Calu3 (cell line): ENCODE data around the gene HNRNPH1. TPM values are rescaled to one million over a fixed set of nuclear protein-coding genes. Genes with fewer than 3 reads are reported as not detected.

Experiments used
- BruUV-seq: library from RNA; stranded (reverse); fragments of 400-500 nt; replicated peaks from 2 replicates; lab custom pipeline; 2021; lab: Mats Ljungman, UMichigan
- CTCF ChIA-PET: fragments of 300-600 bp; sonication (Branson Sonifier 250); formaldehyde crosslinking; loops from one replicate; lab custom pipeline; 2022; ENCODE audit warnings: antibody characterized with exemption; lab: Charles Lee
- DNase-seq: peaks from one replicate; pipeline ENCODE4 v3.0.0; 2022
- H3K27ac Mint-ChIP-seq: one replicate; pipeline ENCODE4 v1.8.0; 2022; ENCODE audit warnings: mixed read lengths; ENCODE audit not compliant: unreplicated experiment
- H3K27me3 Mint-ChIP-seq: one replicate; pipeline ENCODE4 v1.8.0; 2022; ENCODE audit warnings: mixed read lengths; ENCODE audit not compliant: unreplicated experiment
- H3K36me3 Mint-ChIP-seq: one replicate; pipeline ENCODE4 v1.8.0; 2022; ENCODE audit warnings: mild to moderate bottlenecking, moderate library complexity, mixed read lengths; ENCODE audit not compliant: insufficient read depth, unreplicated experiment
- H3K4me1 Mint-ChIP-seq: one replicate; pipeline ENCODE4 v1.8.0; 2022; ENCODE audit warnings: mild to moderate bottlenecking, low read depth, mixed read lengths; ENCODE audit not compliant: unreplicated experiment
- H3K4me3 Mint-ChIP-seq: one replicate; pipeline ENCODE4 v1.8.0; 2022; ENCODE audit warnings: mild to moderate bottlenecking, low read depth, moderate library complexity, mixed read lengths; ENCODE audit not compliant: unreplicated experiment
- H3K9me3 Mint-ChIP-seq: one replicate; pipeline ENCODE4 v1.8.0; 2022; ENCODE audit warnings: low read depth, mixed read lengths; ENCODE audit not compliant: unreplicated experiment
- intact Hi-C: fragments of 100-400 bp; cut with micrococcal nuclease; formaldehyde crosslinking; loops from one replicate; pipeline ENCODE4 v1.10.0; 2022; ENCODE audit not compliant: unreplicated experiment
- total RNA-seq: library from RNA; stranded (reverse); gene quantifications from 2 replicates; pipeline ENCODE4 v1.2.3, GENCODE V29; 2022
- TF ChIP-seq, protein P1 (sequence below): fragments of 200-600 bp; IDR thresholded peaks from one replicate; pipeline ENCODE4 v1.8.0; 2022; ENCODE audit warnings: antibody characterized with exemption; ENCODE audit not compliant: unreplicated experiment

HNRNPH1 gene
- total RNA-seq, 1 experiment from 2014 or later: 870 TPM

DNA sequence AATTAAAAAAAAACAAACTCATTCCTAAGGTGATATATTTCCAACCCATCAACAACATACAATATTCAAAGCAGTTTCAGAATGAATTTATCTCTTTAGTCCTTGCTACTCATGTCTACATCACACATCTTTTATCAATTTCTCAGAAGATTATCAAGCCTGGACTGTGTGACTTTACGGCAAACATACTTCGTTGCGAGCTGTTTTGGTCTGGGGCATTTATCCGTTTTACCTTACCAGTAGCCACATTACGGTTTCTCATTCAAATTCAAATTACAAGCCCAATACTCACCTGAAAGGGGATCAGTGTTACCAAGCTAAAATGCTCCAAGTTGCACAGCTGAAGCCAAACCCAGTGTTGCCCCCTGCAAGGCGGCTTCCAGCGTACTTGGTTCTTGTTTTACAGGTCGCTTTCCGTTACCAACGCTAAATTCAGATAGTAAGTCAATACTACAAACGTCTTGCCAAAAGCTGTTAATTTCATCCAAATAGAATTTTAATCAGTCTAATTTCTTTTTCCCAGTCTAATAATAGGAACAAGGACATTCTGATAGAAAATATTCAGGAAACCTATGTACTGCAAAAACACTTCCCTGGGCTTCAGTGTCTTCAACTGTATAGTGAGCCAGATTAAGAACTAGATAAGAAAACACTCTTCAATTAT lies 1.8 kb downstream of the HNRNPH1 start:
- peak overlapping the region; percentile 100 for H3K27ac Mint-ChIP-seq
- H3K4me3 Mint-ChIP-seq: peak overlapping the region; percentile 96
- H3K9me3 Mint-ChIP-seq: no peaks in the 10 kb centered on the region
- intact Hi-C loops: loop anchor here (2.0 to 5.0 kb wide), 2 partner anchors 77 to 181 kb away; partner anchors contain the start of gene CANX
- TF ChIP-seq, protein P1, sequence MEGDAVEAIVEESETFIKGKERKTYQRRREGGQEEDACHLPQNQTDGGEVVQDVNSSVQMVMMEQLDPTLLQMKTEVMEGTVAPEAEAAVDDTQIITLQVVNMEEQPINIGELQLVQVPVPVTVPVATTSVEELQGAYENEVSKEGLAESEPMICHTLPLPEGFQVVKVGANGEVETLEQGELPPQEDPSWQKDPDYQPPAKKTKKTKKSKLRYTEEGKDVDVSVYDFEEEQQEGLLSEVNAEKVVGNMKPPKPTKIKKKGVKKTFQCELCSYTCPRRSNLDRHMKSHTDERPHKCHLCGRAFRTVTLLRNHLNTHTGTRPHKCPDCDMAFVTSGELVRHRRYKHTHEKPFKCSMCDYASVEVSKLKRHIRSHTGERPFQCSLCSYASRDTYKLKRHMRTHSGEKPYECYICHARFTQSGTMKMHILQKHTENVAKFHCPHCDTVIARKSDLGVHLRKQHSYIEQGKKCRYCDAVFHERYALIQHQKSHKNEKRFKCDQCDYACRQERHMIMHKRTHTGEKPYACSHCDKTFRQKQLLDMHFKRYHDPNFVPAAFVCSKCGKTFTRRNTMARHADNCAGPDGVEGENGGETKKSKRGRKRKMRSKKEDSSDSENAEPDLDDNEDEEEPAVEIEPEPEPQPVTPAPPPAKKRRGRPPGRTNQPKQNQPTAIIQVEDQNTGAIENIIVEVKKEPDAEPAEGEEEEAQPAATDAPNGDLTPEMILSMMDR: no peak
- H3K4me1 Mint-ChIP-seq: peaks cover 55% of the 10 kb centered on the region
- H3K27me3 Mint-ChIP-seq: peaks cover 7% of the 10 kb centered on the region
- BruUV-seq: TSS peak; percentile 39
- no peak for DNase-seq
- CTCF ChIA-PET: no interaction called here
- H3K36me3 Mint-ChIP-seq: peaks cover 81% of the 10 kb centered on the region

DNA sequence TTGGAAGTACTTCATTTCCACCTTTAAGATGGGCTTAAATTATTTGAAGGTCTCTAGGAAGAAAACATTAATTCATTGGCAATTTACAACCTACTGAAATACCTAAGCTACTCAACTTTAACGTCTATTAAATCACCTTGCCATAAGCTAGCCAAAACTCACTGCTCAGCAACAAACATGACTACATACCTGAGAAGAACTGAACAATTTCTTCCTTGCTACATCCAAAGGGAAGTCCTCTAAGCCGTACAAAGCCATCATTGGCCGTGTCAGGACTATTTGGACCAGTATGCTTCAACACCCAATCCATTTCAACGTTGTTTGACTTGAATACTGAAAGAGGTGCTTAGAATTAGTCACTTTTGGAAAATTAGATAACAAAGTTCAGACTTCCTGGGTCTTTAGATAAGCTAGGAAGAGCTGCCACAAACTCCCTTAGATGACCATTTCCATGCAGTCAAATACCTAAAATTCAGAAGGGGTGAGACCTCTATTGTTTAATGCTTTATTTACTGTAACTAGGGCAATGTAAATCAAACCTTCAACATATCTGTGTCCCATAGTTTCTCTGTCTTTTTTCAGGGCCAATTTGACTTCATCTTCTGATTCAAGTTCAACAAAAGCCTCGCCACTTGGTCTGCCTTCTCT lies 2.6 kb downstream of the HNRNPH1 start:
- Mint-ChIP-seq H3K9me3 (no peaks in the 10 kb centered on the region), H3K27me3 (peaks cover 7% of the 10 kb centered on the region), H3K4me1 (peaks cover 62% of the 10 kb centered on the region), H3K27ac (peak overlapping the region; percentile 100), H3K36me3 (peaks cover 90% of the 10 kb centered on the region), H3K4me3 (peak overlapping the region; percentile 96)
- CTCF ChIA-PET: no interaction called here
- intact Hi-C loops: loop anchor here (5.0 kb wide), 1 partner anchor 181 kb away; no protein-coding TSS in a partner anchor
- TF ChIP-seq, protein P1: no peak
- no peak for DNase-seq
- no TSS peak for BruUV-seq

DNA sequence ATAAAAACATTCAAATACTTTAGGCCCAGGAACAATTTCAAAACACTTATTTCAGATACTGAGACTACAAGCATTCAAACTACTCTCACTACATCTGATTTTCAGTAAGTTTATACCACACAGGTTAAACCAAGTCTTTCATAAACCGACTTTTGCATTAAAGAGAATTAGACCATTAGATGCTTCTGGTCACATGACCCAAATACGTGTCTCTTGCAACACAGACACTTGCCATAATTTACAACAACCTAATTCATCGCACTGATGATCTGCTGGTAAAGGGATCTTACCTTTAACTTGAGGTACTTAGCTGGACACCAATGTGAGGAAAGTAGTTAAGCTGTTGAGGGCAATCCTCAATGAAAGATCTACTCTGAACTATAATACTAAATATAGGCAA lies 3.2 kb downstream of the HNRNPH1 start:
- Mint-ChIP-seq H3K4me1 (peaks cover 64% of the 10 kb centered on the region), H3K9me3 (no peaks in the 10 kb centered on the region), H3K27me3 (peaks cover 7% of the 10 kb centered on the region), H3K27ac (peak overlapping the region; percentile 100), H3K4me3 (peak overlapping the region; percentile 96), H3K36me3 (peaks cover 95% of the 10 kb centered on the region)
- DNase-seq: no peak
- TF ChIP-seq, protein P1: no peak
- CTCF ChIA-PET: no interaction called here
- no TSS peak for BruUV-seq
- intact Hi-C loops: loop anchor here (5.0 kb wide), 1 partner anchor 182 kb away; no protein-coding TSS in a partner anchor

DNA sequence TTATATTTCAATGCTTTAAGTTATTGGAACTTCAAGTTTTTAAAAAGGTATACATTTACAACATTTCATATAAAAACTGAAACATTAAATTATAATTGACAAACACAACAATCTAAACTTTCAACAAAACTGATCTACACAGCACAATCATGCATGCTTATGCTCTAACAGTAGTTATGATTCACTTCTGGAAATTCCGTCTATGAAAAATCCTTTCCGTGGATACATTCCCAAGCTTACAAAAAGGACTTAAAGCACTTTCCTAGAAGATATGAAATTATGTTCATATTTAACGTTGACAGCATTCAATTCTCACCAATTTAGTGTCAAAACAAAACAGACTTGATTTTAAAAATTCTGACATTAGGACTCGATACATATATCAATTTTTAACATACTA lies 3.7 kb downstream of the HNRNPH1 start:
- Mint-ChIP-seq H3K27me3 (peaks cover 7% of the 10 kb centered on the region), H3K4me1 (peaks cover 60% of the 10 kb centered on the region), H3K36me3 (peaks cover 100% of the 10 kb centered on the region), H3K9me3 (no peaks in the 10 kb centered on the region), H3K27ac (peak overlapping the region; percentile 100), H3K4me3 (peak overlapping the region; percentile 96)
- intact Hi-C loops: loop anchor here (5.0 kb wide), 1 partner anchor 183 kb away; no protein-coding TSS in a partner anchor
- CTCF ChIA-PET: no interaction called here
- BruUV-seq: no TSS peak
- TF ChIP-seq, protein P1: no peak
- DNase-seq: no peak
